H54 (cell line): ENCODE results near the gene KIAA0825.
"Not testable (repeated sequence)": the region's sequence is repeated elsewhere in the genome, so short reads cannot be mapped to it uniquely, and the experiment has no call there.

ENCODE experiments used
- DNase-seq: peaks from one replicate; pipeline ENCODE4 v3.0.0; 2011; ENCODE audit warnings: low spot score, mixed read lengths; ENCODE audit not compliant: insufficient read length
- FAIRE-seq: peaks from 3 replicates; lab custom pipeline; 2011; peaks lifted over from hg19 to GRCh38; lab: Jason Lieb, UNC
- POLR2A ChIP-seq: IDR thresholded peaks from 2 replicates; pipeline ENCODE4 v1.6.1; 2011; ENCODE audit warnings: low read depth, mild to moderate bottlenecking, low read length

Gene KIAA0825

GRCh38 chr5:94620256-94620655, 1.9 kb upstream of the KIAA0825 start:
- TF ChIP-seq POLR2A, result no peak
- FAIRE-seq, result no peak
- DNase-seq, result no peak

GRCh38 chr5:94618029-94618492, 343 bp downstream of the KIAA0825 start:
- no peak; the same call in 1 of the 2 replicates for TF ChIP-seq POLR2A
- FAIRE-seq (peak; percentile 98), DNase-seq (peak; percentile 22)

GRCh38 chr5:94615862-94616261, 2.5 kb downstream of the KIAA0825 start:
- DNase-seq (no peak), FAIRE-seq (peak; percentile 57)
- TF ChIP-seq POLR2A, result no peak

- no peak for TF ChIP-seq POLR2A
- peak; percentile 27 for FAIRE-seq
- DNase-seq, result no peak
Observed at GRCh38 chr5:94614156-94614805, 4.1 kb downstream of the KIAA0825 start.

- TF ChIP-seq POLR2A, result no peak
- FAIRE-seq, result no peak
- no peak for DNase-seq
Observed at GRCh38 chr5:94613583-94613982, 4.8 kb downstream of the KIAA0825 start.

- TF ChIP-seq POLR2A, result no peak
- DNase-seq (no peak), FAIRE-seq (no peak)
Observed at GRCh38 chr5:94595281-94595840, 23.0 kb downstream of the KIAA0825 start.

- no peak for DNase-seq
- TF ChIP-seq POLR2A, result no peak
- FAIRE-seq, result no peak
Observed at GRCh38 chr5:94577466-94578245, 40.7 kb downstream of the KIAA0825 start.

- DNase-seq, result no peak
- FAIRE-seq, result no peak
Observed at GRCh38 chr5:94575196-94575595, 43.2 kb downstream of the KIAA0825 start.

GRCh38 chr5:94573349-94573748, 45.1 kb downstream of the KIAA0825 start:
- not testable (repeated sequence) for DNase-seq, FAIRE-seq

More at GRCh38 chr5:94575196-94575595, 43.2 kb downstream of the KIAA0825 start:
- no peak for TF ChIP-seq POLR2A

GRCh38 chr5:94571415-94571814, 47.0 kb downstream of the KIAA0825 start:
- DNase-seq, result no peak
- no peak for FAIRE-seq
- no peak for TF ChIP-seq POLR2A

GRCh38 chr5:94564812-94565211, 53.6 kb downstream of the KIAA0825 start:
- DNase-seq (no peak), FAIRE-seq (no peak)
- TF ChIP-seq POLR2A, result no peak

- DNase-seq, result no peak
- peak; percentile 33 for FAIRE-seq
- no peak for TF ChIP-seq POLR2A
Observed at GRCh38 chr5:94562327-94562971, 56.0 kb downstream of the KIAA0825 start.

GRCh38 chr5:94558028-94558427, 60.4 kb downstream of the KIAA0825 start:
- DNase-seq (no peak), FAIRE-seq (no peak)
- TF ChIP-seq POLR2A, result no peak

GRCh38 chr5:94551858-94552257, 66.5 kb downstream of the KIAA0825 start:
- DNase-seq (no peak), FAIRE-seq (no peak)
- no peak for TF ChIP-seq POLR2A
